ENCODE measurements around the gene HLA-DQA2. TPM values are rescaled to one million over a fixed set of nuclear protein-coding genes. Genes with fewer than 3 reads are reported as not detected.

Gene HLA-DQA2
- total and polyA plus RNA-seq, 2 experiments from 2014 or later = not detected

GRCh38 chr6:32744776-32745175 lies 3.6 kb downstream of the HLA-DQA2 start:
- no peak overlapping the region for H3K4me3 Mint-ChIP-seq
- no peak overlapping the region for H3K4me3 ChIP-seq
- DNase-seq (ENCODE audit: low spot score) = no peak

More at GRCh38 chr6:32744776-32745175, 3.6 kb downstream of the HLA-DQA2 start:
- H3K27ac ChIP-seq (ENCODE audit: low read depth) = no peak overlapping the region
- no peaks in the 10 kb centered on the region for H3K27me3 ChIP-seq (ENCODE audit: insufficient read depth)
- no peak overlapping the region for H2AFZ ChIP-seq
- H4K20me1 ChIP-seq (replicated peaks; ENCODE audit: insufficient read depth) = no peaks in the 10 kb centered on the region
- Mint-ChIP-seq H3K4me1 (peaks cover 3% of the 10 kb centered on the region; the same call in 2 of the 3 replicates), H3K36me3 (ENCODE audit: low read depth) (no peaks in the 10 kb centered on the region), H3K27me3 (ENCODE audit: insufficient read depth, low read depth, poor library complexity) (no peaks in the 10 kb centered on the region), H3K27ac (no peak overlapping the region), H3K9me3 (no peaks in the 10 kb centered on the region)
- no peaks in the 10 kb centered on the region for H3K36me3 ChIP-seq (ENCODE audit: insufficient read depth)
- ATAC-seq = no peak
- H3K79me2 ChIP-seq (replicated peaks; ENCODE audit: insufficient read depth) = no peaks in the 10 kb centered on the region
- peaks cover 11% of the 10 kb centered on the region for H3K4me1 ChIP-seq (ENCODE audit: insufficient read depth)
- no peak overlapping the region for H3K4me2 ChIP-seq
- H3F3A ChIP-seq (replicated peaks; ENCODE audit: low read depth) = no peaks in the 10 kb centered on the region
- no peak for TF ChIP-seq CREB1 (CRISPR knock-in tag; IDR thresholded peaks at IDR 0.05; ENCODE audit: low read depth)
- TF ChIP-seq EZH2 (IDR thresholded peaks at IDR 0.05; ENCODE audit: low read depth, unreplicated experiment) = no peak
- TF ChIP-seq REST (IDR thresholded peaks at IDR 0.05; ENCODE audit: unreplicated experiment) = no peak
- TF ChIP-seq POLR2AphosphoS5 (IDR thresholded peaks at IDR 0.05; ENCODE audit: low read depth) = no peak
- no peak for TF ChIP-seq EZH2phosphoT487 (IDR thresholded peaks at IDR 0.05; ENCODE audit: unreplicated experiment)
- no peak for TF ChIP-seq ZNF462 (CRISPR knock-in tag; IDR thresholded peaks at IDR 0.05)
- TF ChIP-seq NANOG (IDR thresholded peaks at IDR 0.05; ENCODE audit: borderline replicate concordance) = no peak
- TF ChIP-seq ZNF331 (CRISPR knock-in tag; IDR thresholded peaks at IDR 0.05; ENCODE audit: low read depth) = no peak
- TF ChIP-seq STAT1 (IDR thresholded peaks at IDR 0.05; ENCODE audit: unreplicated experiment) = no peak
- TF ChIP-seq JUNB (IDR thresholded peaks at IDR 0.05; ENCODE audit: unreplicated experiment) = no peak
- no peak for TF ChIP-seq ZNF114 (CRISPR knock-in tag; IDR thresholded peaks at IDR 0.05)
- TF ChIP-seq CTCF (conservative IDR thresholded peaks at IDR 0.05; ENCODE audit: low read depth in 2 of 2) = no peak
- TF ChIP-seq, protein P1, sequence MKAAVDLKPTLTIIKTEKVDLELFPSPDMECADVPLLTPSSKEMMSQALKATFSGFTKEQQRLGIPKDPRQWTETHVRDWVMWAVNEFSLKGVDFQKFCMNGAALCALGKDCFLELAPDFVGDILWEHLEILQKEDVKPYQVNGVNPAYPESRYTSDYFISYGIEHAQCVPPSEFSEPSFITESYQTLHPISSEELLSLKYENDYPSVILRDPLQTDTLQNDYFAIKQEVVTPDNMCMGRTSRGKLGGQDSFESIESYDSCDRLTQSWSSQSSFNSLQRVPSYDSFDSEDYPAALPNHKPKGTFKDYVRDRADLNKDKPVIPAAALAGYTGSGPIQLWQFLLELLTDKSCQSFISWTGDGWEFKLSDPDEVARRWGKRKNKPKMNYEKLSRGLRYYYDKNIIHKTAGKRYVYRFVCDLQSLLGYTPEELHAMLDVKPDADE (IDR thresholded peaks at IDR 0.05) = no peak
- H3K9me2 ChIP-seq (ENCODE audit: insufficient read depth) = no peaks in the 10 kb centered on the region

Measured in GM23338 (cell line).